Measurements from ENCODE around the gene BOLA2B. TPM values are rescaled to one million over a fixed set of nuclear protein-coding genes. Genes with fewer than 3 reads are reported as not detected.

BOLA2B gene
- total RNA-seq, 2 donors from 2014 or later, result 125 to 134 TPM

DNA sequence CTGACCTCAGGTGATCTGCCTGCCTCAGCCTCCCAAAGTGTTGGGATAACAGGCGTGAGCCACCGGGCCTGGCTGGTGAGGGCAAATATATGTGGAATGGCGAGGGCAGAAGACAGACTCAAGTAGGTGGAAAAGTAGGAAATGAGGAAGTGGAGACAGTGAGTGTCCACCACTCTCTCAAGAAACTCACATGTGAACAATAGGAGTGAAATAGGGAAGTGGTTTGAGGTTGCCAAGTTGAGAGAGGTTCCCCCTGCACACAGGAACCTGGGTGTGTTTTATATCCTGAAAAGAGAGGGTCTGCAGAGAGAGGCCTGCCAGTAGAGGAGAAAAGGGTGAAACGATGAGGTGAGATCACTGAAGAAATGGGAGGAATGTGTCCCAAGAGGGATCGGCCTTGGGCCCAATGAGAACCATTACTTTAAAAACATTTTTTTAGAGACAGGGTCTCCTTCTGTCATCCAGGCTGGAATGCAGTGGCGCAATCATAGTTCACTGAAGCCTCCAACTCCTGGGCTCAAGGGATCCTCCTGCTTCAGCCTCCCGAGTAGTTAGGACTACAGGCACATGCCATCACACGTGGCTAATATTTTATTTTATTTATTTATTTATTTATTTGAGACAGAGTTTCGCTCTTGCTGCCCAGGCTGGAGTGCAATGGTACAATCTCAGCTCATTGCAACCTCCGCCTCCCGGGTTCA, 27.1 kb downstream of the BOLA2B start:
- Mint-ChIP-seq H3K27me3 (ENCODE audit: insufficient read depth) (peaks cover 14% of the 10 kb centered on the region), H3K27ac (no peak overlapping the region), H3K36me3 (ENCODE audit: low read depth) (peaks cover 3% of the 10 kb centered on the region), H3K4me1 (no peaks in the 10 kb centered on the region), H3K9me3 (peaks cover 14% of the 10 kb centered on the region), H3K4me3 (no peak overlapping the region)
- H3K27ac ChIP-seq (ENCODE audit: low read depth, low read length), result no peak overlapping the region
- no peaks in the 10 kb centered on the region for H3K9me3 ChIP-seq (ENCODE audit: control insufficient read depth, low read length)
- WGBS, 2 experiments (ENCODE audit: insufficient coverage in 1 of 2, insufficient read length in 1 of 2), result 90 to 94% methylated on average over 6 to 7 of the region's 11 CpGs
- no peaks in the 10 kb centered on the region for H3K27me3 ChIP-seq (ENCODE audit: control insufficient read depth, insufficient read depth, low read length, poor library complexity, severe bottlenecking)
- H3K4me1 ChIP-seq (ENCODE audit: control insufficient read depth, insufficient read depth, low read length), result no peaks in the 10 kb centered on the region
- no peak overlapping the region for H3K9ac ChIP-seq (ENCODE audit: extremely low read depth, low read length, poor library complexity, severe bottlenecking)
- H3K36me3 ChIP-seq (ENCODE audit: control insufficient read depth, insufficient read depth, low read length), result no peaks in the 10 kb centered on the region
- no peak overlapping the region for H3K4me3 ChIP-seq (ENCODE audit: low read length)
- TF ChIP-seq, protein P1, sequence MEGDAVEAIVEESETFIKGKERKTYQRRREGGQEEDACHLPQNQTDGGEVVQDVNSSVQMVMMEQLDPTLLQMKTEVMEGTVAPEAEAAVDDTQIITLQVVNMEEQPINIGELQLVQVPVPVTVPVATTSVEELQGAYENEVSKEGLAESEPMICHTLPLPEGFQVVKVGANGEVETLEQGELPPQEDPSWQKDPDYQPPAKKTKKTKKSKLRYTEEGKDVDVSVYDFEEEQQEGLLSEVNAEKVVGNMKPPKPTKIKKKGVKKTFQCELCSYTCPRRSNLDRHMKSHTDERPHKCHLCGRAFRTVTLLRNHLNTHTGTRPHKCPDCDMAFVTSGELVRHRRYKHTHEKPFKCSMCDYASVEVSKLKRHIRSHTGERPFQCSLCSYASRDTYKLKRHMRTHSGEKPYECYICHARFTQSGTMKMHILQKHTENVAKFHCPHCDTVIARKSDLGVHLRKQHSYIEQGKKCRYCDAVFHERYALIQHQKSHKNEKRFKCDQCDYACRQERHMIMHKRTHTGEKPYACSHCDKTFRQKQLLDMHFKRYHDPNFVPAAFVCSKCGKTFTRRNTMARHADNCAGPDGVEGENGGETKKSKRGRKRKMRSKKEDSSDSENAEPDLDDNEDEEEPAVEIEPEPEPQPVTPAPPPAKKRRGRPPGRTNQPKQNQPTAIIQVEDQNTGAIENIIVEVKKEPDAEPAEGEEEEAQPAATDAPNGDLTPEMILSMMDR (conservative IDR thresholded peaks at IDR 0.05), result no peak
- no peak for DNase-seq

DNA sequence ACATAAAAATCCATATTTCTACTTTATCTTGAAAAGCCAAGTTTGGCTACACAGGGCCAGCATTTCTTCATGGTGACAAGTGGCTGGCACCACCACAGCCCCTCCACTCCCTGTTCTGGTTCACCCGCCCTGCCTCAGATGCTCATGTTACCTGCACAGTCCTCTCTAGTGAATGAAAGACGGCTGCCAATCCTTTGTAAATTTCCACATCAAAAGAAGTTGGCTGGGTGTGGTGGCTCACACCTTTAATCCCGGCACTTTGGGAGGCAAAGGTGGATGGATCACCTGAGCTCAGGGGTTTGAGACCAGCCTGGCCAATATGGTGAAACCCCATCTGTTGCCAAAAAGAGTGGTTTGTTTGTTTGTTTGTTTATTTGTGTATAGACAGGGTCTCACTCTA, 29.9 kb downstream of the BOLA2B start:
- Mint-ChIP-seq H3K36me3 (ENCODE audit: low read depth) (peaks cover 3% of the 10 kb centered on the region), H3K27me3 (ENCODE audit: insufficient read depth) (peaks cover 16% of the 10 kb centered on the region), H3K4me1 (no peaks in the 10 kb centered on the region), H3K4me3 (no peak overlapping the region), H3K9me3 (peaks cover 12% of the 10 kb centered on the region), H3K27ac (no peak overlapping the region)
- Histone ChIP-seq H3K27ac (ENCODE audit: low read depth, low read length) (no peak overlapping the region), H3K4me3 (ENCODE audit: low read length) (no peak overlapping the region), H3K27me3 (ENCODE audit: control insufficient read depth, insufficient read depth, low read length, poor library complexity, severe bottlenecking) (no peaks in the 10 kb centered on the region), H3K9ac (ENCODE audit: extremely low read depth, low read length, poor library complexity, severe bottlenecking) (no peak overlapping the region), H3K36me3 (ENCODE audit: control insufficient read depth, insufficient read depth, low read length) (no peaks in the 10 kb centered on the region), H3K9me3 (ENCODE audit: control insufficient read depth, low read length) (no peaks in the 10 kb centered on the region), H3K4me1 (ENCODE audit: control insufficient read depth, insufficient read depth, low read length) (no peaks in the 10 kb centered on the region)
- WGBS, 2 experiments (ENCODE audit: insufficient coverage in 1 of 2, insufficient read length in 1 of 2), result 79 to 100% methylated on average over 3 of the region's 3 CpGs
- TF ChIP-seq, protein P1 (conservative IDR thresholded peaks at IDR 0.05), result no peak
- DNase-seq, result no peak

DNA sequence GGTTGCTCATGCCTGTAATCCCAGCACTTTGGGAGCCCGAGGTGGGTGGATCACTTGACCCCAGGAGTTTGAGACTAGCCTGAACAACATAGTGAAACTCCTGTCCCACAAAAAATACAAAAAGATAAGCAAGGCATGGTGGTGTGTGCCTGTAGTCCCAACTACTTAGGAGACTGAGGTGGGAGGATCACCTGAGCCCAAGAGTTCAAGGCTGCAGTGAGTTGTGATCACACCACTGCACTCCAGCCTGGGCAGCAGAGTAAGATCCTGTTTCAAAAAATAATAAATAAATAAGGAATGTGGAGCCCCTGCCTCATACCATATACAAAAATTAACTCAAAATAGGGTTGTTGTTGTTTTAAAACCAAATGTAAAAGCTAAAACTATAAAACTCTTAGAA, 36.3 kb downstream of the BOLA2B start:
- no peaks in the 10 kb centered on the region for H3K36me3 ChIP-seq (ENCODE audit: control insufficient read depth, insufficient read depth, low read length)
- H3K27ac Mint-ChIP-seq, result no peak overlapping the region
- no peak overlapping the region for H3K4me3 ChIP-seq (ENCODE audit: low read length)
- no peak overlapping the region for H3K27ac ChIP-seq (ENCODE audit: low read depth, low read length)
- H3K4me3 Mint-ChIP-seq, result no peak overlapping the region
- H3K36me3 Mint-ChIP-seq (ENCODE audit: low read depth), result no peaks in the 10 kb centered on the region
- 74 to 86% methylated on average over 1 of the region's 1 CpG for WGBS, 2 experiments (ENCODE audit: insufficient coverage in 1 of 2, insufficient read length in 1 of 2)
- DNase-seq, result no peak
- H3K9ac ChIP-seq (ENCODE audit: extremely low read depth, low read length, poor library complexity, severe bottlenecking), result no peak overlapping the region
- no peaks in the 10 kb centered on the region for H3K4me1 ChIP-seq (ENCODE audit: control insufficient read depth, insufficient read depth, low read length)
- TF ChIP-seq, protein P1 (conservative IDR thresholded peaks at IDR 0.05), result no peak
- H3K9me3 ChIP-seq (ENCODE audit: control insufficient read depth, low read length), result no peaks in the 10 kb centered on the region
- no peaks in the 10 kb centered on the region for H3K27me3 ChIP-seq (ENCODE audit: control insufficient read depth, insufficient read depth, low read length, poor library complexity, severe bottlenecking)
- H3K4me1 Mint-ChIP-seq, result no peaks in the 10 kb centered on the region
- peaks cover 3% of the 10 kb centered on the region for H3K9me3 Mint-ChIP-seq
- H3K27me3 Mint-ChIP-seq (ENCODE audit: insufficient read depth), result peaks cover 3% of the 10 kb centered on the region
